Body of pancreas (tissue), 4 donors: ENCODE data around the gene OPN1LW. TPM values are rescaled to one million over a fixed set of nuclear protein-coding genes. Genes with fewer than 3 reads are reported as not detected.

ENCODE experiments used
- ATAC-seq: fragments of 150-250 bp; one replicate; pipeline ENCODE4 v1.9.1; 2016
- DNase-seq, 4 donors: peaks; one replicate each; pipeline ENCODE4 v3.0.0-alpha.2; 2019
- H3K27ac ChIP-seq, 4 donors: fragments of 200-600 bp; sonication (generic); 1 replicate in 3 of 4; 2 replicates in 1 of 4; pipeline versions ENCODE4 v1.5.1 to v1.6.1; 2016 to 2019; ENCODE audit warnings: mild to moderate bottlenecking in 1 of 4, mixed read lengths in 1 of 4, moderate library complexity in 1 of 4
- H3K27me3 ChIP-seq, 2 donors: fragments of 200-600 bp; sonication (generic); one replicate each; pipeline ENCODE4 v1.6.0; 2016; ENCODE audit warnings: mild to moderate bottlenecking in 1 of 2
- H3K36me3 ChIP-seq, 2 donors: fragments of 200-600 bp; sonication (generic); replicated peaks in 1 of 2; 2 replicates each; pipeline ENCODE4 v1.5.1; 2016; ENCODE audit warnings: low read depth in 2 of 2; ENCODE audit not compliant: insufficient read depth in 1 of 2
- H3K4me1 ChIP-seq: fragments of 200-600 bp; sonication (generic); one replicate; pipeline ENCODE4 v1.6.0; 2016
- H3K4me3 ChIP-seq, 2 donors: fragments of 200-600 bp; sonication (generic); 1 replicate in 1 of 2; 2 replicates in 1 of 2; pipeline ENCODE4 v1.5.1; 2016 to 2019
- H3K9me3 ChIP-seq, 3 donors: fragments of 200-600 bp; sonication (generic); 1 replicate in 2 of 3; 2 replicates in 1 of 3; pipeline ENCODE4 v1.5.1; 2016
- POLR2A ChIP-seq, 3 donors: fragments of 450-650 bp; IDR thresholded peaks; one replicate each; pipeline ENCODE4 v1.6.1; 2016; ENCODE audit warnings: antibody characterized with exemption in 3 of 3, mild to moderate bottlenecking in 2 of 3
- WGBS, 2 donors: methylation state at CpG; one replicate each; pipeline ENCODE4 v1.1.5; 2017; 5-methylcytosine and 5-hydroxymethylcytosine counted together
- intact Hi-C: fragments of 100-400 bp; cut with DNase I; formaldehyde crosslinking; loops from one replicate; pipeline ENCODE4 v1.15.1; 2023
- total RNA-seq, 2 donors: library from RNA; depleted of rRNA; stranded (reverse); fragments of >200 nt; gene quantifications; one replicate each; pipeline ENCODE4 v1.1.0, GENCODE V29; 2016
- TF ChIP-seq, protein P1 (sequence below), 7 experiments: fragments of 450-650 bp in 4 of 7; fragments of 200-600 bp in 3 of 7; sonication (generic) in 3 of 7; IDR thresholded peaks; one replicate each; pipeline ENCODE4 v1.5.1; 2016 to 2019; ENCODE audit warnings: antibody characterized with exemption in 7 of 7

The OPN1LW gene
- total RNA-seq, 2 donors from 2014 or later, result not detected

GRCh38 chrX:154126101-154126500, 17.9 kb upstream of the OPN1LW start:
- H3K27me3 ChIP-seq, result no peaks in the 10 kb centered on the region
- intact Hi-C loops, result no loop called here
- no peaks in the 10 kb centered on the region for H3K9me3 ChIP-seq
- peaks cover 5% of the 10 kb centered on the region for H3K4me1 ChIP-seq
- WGBS, 2 donors, result 89 to 100% methylated on average over 2 to 4 of the region's 11 CpGs
- H3K36me3 ChIP-seq, result no peaks in the 10 kb centered on the region
- no peak overlapping the region for H3K4me3 ChIP-seq
- DNase-seq, result no peak
- no peak for TF ChIP-seq POLR2A (IDR thresholded peaks at IDR 0.05)
- no peak overlapping the region for H3K27ac ChIP-seq
- no peak for ATAC-seq

DNA sequence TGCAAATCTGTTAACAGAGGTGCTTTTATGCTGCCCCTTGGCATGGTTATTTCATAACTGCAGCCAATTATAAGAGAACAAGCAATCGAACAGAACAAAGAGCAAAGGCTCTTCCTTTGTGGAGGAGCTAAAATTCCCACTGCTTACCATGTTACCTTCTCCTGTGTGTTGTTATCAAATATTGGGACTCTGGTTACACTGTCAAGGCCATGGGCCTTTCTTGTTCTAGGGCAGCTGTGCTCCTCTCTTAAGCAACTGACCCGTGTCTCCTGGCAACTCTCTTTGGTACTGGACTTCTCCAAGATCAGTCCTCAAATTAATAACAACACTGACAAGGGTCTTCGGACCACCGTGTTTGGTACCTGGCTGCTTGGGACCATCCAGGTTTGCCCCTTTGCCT, 12.1 kb upstream of the OPN1LW start:
- no peaks in the 10 kb centered on the region for H3K27me3 ChIP-seq
- H3K27ac ChIP-seq, result no peak overlapping the region
- DNase-seq (peak in 1 of 4 donors; percentile 16), ATAC-seq (no peak)
- no peaks in the 10 kb centered on the region for H3K9me3 ChIP-seq
- H3K4me1 ChIP-seq, result peaks cover 10% of the 10 kb centered on the region
- WGBS, 2 donors, result 11 to 38% methylated on average over 1 to 3 of the region's 4 CpGs
- no peaks in the 10 kb centered on the region for H3K36me3 ChIP-seq
- H3K4me3 ChIP-seq, result no peak overlapping the region
- TF ChIP-seq, protein P1, sequence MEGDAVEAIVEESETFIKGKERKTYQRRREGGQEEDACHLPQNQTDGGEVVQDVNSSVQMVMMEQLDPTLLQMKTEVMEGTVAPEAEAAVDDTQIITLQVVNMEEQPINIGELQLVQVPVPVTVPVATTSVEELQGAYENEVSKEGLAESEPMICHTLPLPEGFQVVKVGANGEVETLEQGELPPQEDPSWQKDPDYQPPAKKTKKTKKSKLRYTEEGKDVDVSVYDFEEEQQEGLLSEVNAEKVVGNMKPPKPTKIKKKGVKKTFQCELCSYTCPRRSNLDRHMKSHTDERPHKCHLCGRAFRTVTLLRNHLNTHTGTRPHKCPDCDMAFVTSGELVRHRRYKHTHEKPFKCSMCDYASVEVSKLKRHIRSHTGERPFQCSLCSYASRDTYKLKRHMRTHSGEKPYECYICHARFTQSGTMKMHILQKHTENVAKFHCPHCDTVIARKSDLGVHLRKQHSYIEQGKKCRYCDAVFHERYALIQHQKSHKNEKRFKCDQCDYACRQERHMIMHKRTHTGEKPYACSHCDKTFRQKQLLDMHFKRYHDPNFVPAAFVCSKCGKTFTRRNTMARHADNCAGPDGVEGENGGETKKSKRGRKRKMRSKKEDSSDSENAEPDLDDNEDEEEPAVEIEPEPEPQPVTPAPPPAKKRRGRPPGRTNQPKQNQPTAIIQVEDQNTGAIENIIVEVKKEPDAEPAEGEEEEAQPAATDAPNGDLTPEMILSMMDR (IDR thresholded peaks at IDR 0.05), result no peak
- TF ChIP-seq POLR2A (IDR thresholded peaks at IDR 0.05), result no peak
- intact Hi-C loops, result no loop called here

- peaks cover 10% of the 10 kb centered on the region for H3K4me1 ChIP-seq
- no peaks in the 10 kb centered on the region for H3K36me3 ChIP-seq
- ATAC-seq (no peak), DNase-seq (no peak)
- no peaks in the 10 kb centered on the region for H3K27me3 ChIP-seq
- intact Hi-C loops, result no loop called here
- H3K27ac ChIP-seq, result no peak overlapping the region
- WGBS, 2 donors, result 97% methylated on average over 7 to 8 of the region's 9 CpGs
- H3K9me3 ChIP-seq, result no peaks in the 10 kb centered on the region
- H3K4me3 ChIP-seq, result no peak overlapping the region
- no peak for TF ChIP-seq POLR2A (IDR thresholded peaks at IDR 0.05)
- TF ChIP-seq, protein P1 (IDR thresholded peaks at IDR 0.05), result no peak
Measured at GRCh38 chrX:154132366-154132765, 11.7 kb upstream of the OPN1LW start.

GRCh38 chrX:154135458-154136229, 8.4 kb upstream of the OPN1LW start:
- H3K4me1 ChIP-seq, result peaks cover 10% of the 10 kb centered on the region
- ATAC-seq (no peak), DNase-seq (no peak)
- H3K9me3 ChIP-seq, result no peaks in the 10 kb centered on the region
- H3K36me3 ChIP-seq, result no peaks in the 10 kb centered on the region
- H3K4me3 ChIP-seq, result no peak overlapping the region
- 65 to 68% methylated on average over 5 to 7 of the region's 7 CpGs for WGBS, 2 donors
- H3K27ac ChIP-seq, result no peak overlapping the region
- intact Hi-C loops, result no loop called here
- H3K27me3 ChIP-seq, result no peaks in the 10 kb centered on the region
- no peak for TF ChIP-seq POLR2A (IDR thresholded peaks at IDR 0.05)
- TF ChIP-seq, protein P1 (IDR thresholded peaks at IDR 0.05), result no peak

DNA sequence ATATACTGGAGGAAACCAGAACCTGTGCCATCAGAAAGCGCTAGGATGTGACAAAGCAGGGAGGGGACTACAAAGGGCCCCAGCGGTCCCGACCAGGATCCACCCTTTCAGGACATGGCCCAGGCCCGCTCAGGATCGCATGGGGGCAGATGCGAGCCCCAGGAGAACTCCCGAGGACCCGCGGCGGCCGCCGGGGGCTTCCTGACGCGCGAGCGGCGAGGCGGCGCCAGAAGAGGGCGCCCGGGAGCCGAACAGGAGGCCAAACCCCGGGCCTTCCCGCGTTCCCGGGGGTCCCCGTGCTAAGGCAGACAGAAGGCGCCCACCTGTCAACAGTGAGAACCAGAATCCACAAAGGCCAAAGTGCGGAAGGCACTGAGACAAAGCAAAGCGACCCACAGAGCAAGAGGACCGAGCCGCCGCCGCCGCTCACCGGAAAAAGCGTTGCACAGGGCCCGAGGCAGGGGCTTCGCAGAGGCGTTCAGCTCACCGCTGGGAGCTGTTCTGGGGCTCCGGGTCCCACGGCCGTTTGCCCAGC, 7.3 kb upstream of the OPN1LW start:
- no peaks in the 10 kb centered on the region for H3K27me3 ChIP-seq
- no peaks in the 10 kb centered on the region for H3K9me3 ChIP-seq
- intact Hi-C loops, result no loop called here
- peak; percentile 33 to 72 (median 67) for DNase-seq
- peak; percentile 80 for ATAC-seq
- no peaks in the 10 kb centered on the region for H3K36me3 ChIP-seq
- peaks cover 10% of the 10 kb centered on the region for H3K4me1 ChIP-seq
- no peak overlapping the region for H3K4me3 ChIP-seq
- WGBS, 2 donors, result 8% methylated on average over 2 to 30 of the region's 44 CpGs
- H3K27ac ChIP-seq, result peak overlapping the region in 2 of 4 donors; percentile 15 to 41
- TF ChIP-seq, protein P1 (IDR thresholded peaks at IDR 0.05), result peak; percentile 55 to 64 (median 61)
- TF ChIP-seq POLR2A (IDR thresholded peaks at IDR 0.05), result no peak
